WTC11 (cell line): ENCODE data around the gene PBX4.
"Not testable (repeated sequence)": the region's sequence is repeated elsewhere in the genome, so short reads cannot be mapped to it uniquely, and the experiment has no call there.

Experiments
- CBFB ChIP-seq: sonication (generic); formaldehyde crosslinking; IDR thresholded peaks from 2 replicates; pipeline ENCODE4 v1.8.1; 2022; ENCODE audit warnings: mild to moderate bottlenecking, low read depth, missing genetic modification reagents
- CREB1 ChIP-seq: sonication (generic); formaldehyde crosslinking; IDR thresholded peaks from 2 replicates; pipeline ENCODE4 v1.8.0; 2023; ENCODE audit warnings: mild to moderate bottlenecking, missing genetic modification reagents
- CREM ChIP-seq: sonication (generic); formaldehyde crosslinking; IDR thresholded peaks from 2 replicates; pipeline ENCODE4 v1.8.1; 2022; ENCODE audit warnings: mild to moderate bottlenecking, missing genetic modification reagents, moderate library complexity
- NFYB ChIP-seq: sonication (generic); formaldehyde crosslinking; conservative IDR thresholded peaks from 2 replicates; pipeline ENCODE4 v1.8.0; 2022; ENCODE audit warnings: low read depth, missing genetic modification reagents
- ZNF121 ChIP-seq: sonication (generic); formaldehyde crosslinking; IDR thresholded peaks from 2 replicates; pipeline ENCODE4 v1.8.0; 2023; ENCODE audit warnings: missing genetic modification reagents
- ZNF219 ChIP-seq: sonication (generic); formaldehyde crosslinking; IDR thresholded peaks from 2 replicates; pipeline ENCODE4 v1.8.0; 2023; ENCODE audit warnings: missing genetic modification reagents, mild to moderate bottlenecking, borderline replicate concordance
- ZNF416 ChIP-seq: fragments of 250-450 bp; sonication (Bioruptor Pico); IDR thresholded peaks from 2 replicates; pipeline ENCODE4 v1.9.0; 2021; ENCODE audit warnings: mild to moderate bottlenecking, inconsistent platforms
- ZNF423 ChIP-seq: fragments of 250-450 bp; sonication (Bioruptor Pico); IDR thresholded peaks from 2 replicates; pipeline ENCODE4 v2.1.2; 2022; ENCODE audit warnings: mild to moderate bottlenecking, moderate library complexity
- TF ChIP-seq, protein P1 (sequence below): fragments of 200-600 bp; IDR thresholded peaks from 2 replicates; pipeline ENCODE4 v1.8.0; 2022; ENCODE audit warnings: antibody characterized with exemption
- TF ChIP-seq, protein P2 (sequence below): fragments of 250-450 bp; sonication (Bioruptor Pico); IDR thresholded peaks from 2 replicates; pipeline ENCODE4 v1.8.0; 2021; ENCODE audit warnings: mild to moderate bottlenecking

DNA sequence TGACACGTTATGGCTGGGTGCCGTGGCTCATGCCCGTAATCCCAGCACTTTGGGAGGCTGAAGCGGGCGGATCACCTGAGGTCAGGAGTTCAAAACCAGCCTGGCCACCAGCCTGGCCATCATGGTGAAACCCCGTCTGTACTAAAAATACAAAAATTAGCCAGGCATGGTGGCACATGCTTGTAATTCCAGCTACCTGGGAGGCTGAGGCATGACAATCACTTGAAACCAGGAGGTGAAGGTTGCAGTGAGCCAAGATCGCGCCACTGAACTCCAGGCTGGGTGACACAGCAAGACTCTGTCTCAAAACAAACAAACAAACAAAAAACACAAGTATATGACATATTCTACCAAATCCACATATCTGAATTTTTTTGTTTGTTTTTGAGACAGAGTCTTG lies 11.8 kb downstream of the PBX4 start:
- TF ChIP-seq NFYB (CRISPR knock-in tag); ZNF121 (CRISPR knock-in tag); CREM; CREB1; ZNF219 (CRISPR knock-in tag); ZNF423 (CRISPR knock-in tag); CBFB (CRISPR knock-in tag); ZNF416 (CRISPR knock-in tag): not testable (repeated sequence)
- TF ChIP-seq, protein P1, sequence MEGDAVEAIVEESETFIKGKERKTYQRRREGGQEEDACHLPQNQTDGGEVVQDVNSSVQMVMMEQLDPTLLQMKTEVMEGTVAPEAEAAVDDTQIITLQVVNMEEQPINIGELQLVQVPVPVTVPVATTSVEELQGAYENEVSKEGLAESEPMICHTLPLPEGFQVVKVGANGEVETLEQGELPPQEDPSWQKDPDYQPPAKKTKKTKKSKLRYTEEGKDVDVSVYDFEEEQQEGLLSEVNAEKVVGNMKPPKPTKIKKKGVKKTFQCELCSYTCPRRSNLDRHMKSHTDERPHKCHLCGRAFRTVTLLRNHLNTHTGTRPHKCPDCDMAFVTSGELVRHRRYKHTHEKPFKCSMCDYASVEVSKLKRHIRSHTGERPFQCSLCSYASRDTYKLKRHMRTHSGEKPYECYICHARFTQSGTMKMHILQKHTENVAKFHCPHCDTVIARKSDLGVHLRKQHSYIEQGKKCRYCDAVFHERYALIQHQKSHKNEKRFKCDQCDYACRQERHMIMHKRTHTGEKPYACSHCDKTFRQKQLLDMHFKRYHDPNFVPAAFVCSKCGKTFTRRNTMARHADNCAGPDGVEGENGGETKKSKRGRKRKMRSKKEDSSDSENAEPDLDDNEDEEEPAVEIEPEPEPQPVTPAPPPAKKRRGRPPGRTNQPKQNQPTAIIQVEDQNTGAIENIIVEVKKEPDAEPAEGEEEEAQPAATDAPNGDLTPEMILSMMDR: not testable (repeated sequence)
- TF ChIP-seq, protein P2, sequence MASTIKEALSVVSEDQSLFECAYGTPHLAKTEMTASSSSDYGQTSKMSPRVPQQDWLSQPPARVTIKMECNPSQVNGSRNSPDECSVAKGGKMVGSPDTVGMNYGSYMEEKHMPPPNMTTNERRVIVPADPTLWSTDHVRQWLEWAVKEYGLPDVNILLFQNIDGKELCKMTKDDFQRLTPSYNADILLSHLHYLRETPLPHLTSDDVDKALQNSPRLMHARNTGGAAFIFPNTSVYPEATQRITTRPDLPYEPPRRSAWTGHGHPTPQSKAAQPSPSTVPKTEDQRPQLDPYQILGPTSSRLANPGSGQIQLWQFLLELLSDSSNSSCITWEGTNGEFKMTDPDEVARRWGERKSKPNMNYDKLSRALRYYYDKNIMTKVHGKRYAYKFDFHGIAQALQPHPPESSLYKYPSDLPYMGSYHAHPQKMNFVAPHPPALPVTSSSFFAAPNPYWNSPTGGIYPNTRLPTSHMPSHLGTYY: not testable (repeated sequence)
